CD14-positive monocyte (primary cell): ENCODE data around the gene PEX12. TPM values are rescaled to one million over a fixed set of nuclear protein-coding genes. Genes with fewer than 3 reads are reported as not detected.

Source experiments
- DNase-seq, 3 donors: peaks; one replicate each; pipeline ENCODE4 v3.0.0-alpha.2; 2011 to 2022
- H2AFZ ChIP-seq: 2 replicates; pipeline ENCODE4 v1.6.0; 2012; ENCODE audit warnings: mild to moderate bottlenecking, low read depth, low read length, inconsistent platforms; ENCODE audit not compliant: insufficient read depth, poor library complexity, severe bottlenecking
- H3K27ac ChIP-seq, 2 donors: 1 replicate in 1 of 2; 2 replicates in 1 of 2; pipeline ENCODE4 v1.5.1; 2012 to 2013; ENCODE audit warnings: low read length in 2 of 2, control low read depth in 1 of 2, inconsistent platforms in 1 of 2, low read depth in 1 of 2, mild to moderate bottlenecking in 1 of 2
- H3K27me3 ChIP-seq, 2 donors: one replicate each; pipeline versions ENCODE4 v1.6.0 to v1.6.1; 2011 to 2013; ENCODE audit warnings: low read length in 2 of 2; ENCODE audit not compliant: control insufficient read depth in 2 of 2, insufficient read depth in 2 of 2
- H3K36me3 ChIP-seq, 2 donors: replicated peaks in 1 of 2; 1 replicate in 1 of 2; 2 replicates in 1 of 2; pipeline versions ENCODE4 v1.5.1 to v1.6.1; 2012 to 2013; ENCODE audit warnings: low read length in 2 of 2, control low read depth in 1 of 2, inconsistent platforms in 1 of 2, mild to moderate bottlenecking in 1 of 2; ENCODE audit not compliant: insufficient read depth in 2 of 2, control insufficient read depth in 1 of 2
- H3K4me1 ChIP-seq, 2 donors: 1 replicate in 1 of 2; 2 replicates in 1 of 2; pipeline versions ENCODE4 v1.5.1 to v1.6.1; 2012 to 2013; ENCODE audit warnings: low read length in 2 of 2, control low read depth in 1 of 2, inconsistent platforms in 1 of 2, mild to moderate bottlenecking in 1 of 2, moderate library complexity in 1 of 2; ENCODE audit not compliant: insufficient read depth in 2 of 2, control insufficient read depth in 1 of 2
- H3K4me2 ChIP-seq: replicated peaks from 2 replicates; pipeline ENCODE3; 2012; ENCODE audit warnings: low read length, moderate library complexity, mild to moderate bottlenecking; ENCODE audit not compliant: poor library complexity, severe bottlenecking; ENCODE audit errors: extremely low read depth
- H3K4me3 ChIP-seq, 3 experiments: fragments of 200-600 bp in 1 of 3; sonication (generic) in 1 of 3; replicated peaks in 1 of 3; 1 replicate in 2 of 3; 2 replicates in 1 of 3; pipeline ENCODE4 v1.5.1; 2011 to 2013; ENCODE audit warnings: low read length in 3 of 3, mild to moderate bottlenecking in 3 of 3, control low read depth in 2 of 3, low read depth in 2 of 3, inconsistent platforms in 1 of 3, moderate library complexity in 1 of 3
- H3K79me2 ChIP-seq: 2 replicates; pipeline ENCODE4 v1.6.0; 2012; ENCODE audit warnings: mild to moderate bottlenecking, control low read depth, inconsistent platforms, low read length, moderate library complexity; ENCODE audit not compliant: insufficient read depth
- H3K9ac ChIP-seq: 2 replicates; pipeline ENCODE4 v1.6.0; 2017; ENCODE audit warnings: low read length, mild to moderate bottlenecking; ENCODE audit not compliant: insufficient read depth, poor library complexity, severe bottlenecking
- H3K9me3 ChIP-seq, 2 donors: replicated peaks in 1 of 2; 1 replicate in 1 of 2; 2 replicates in 1 of 2; pipeline versions ENCODE4 v1.5.1 to v1.6.1; 2012 to 2013; ENCODE audit warnings: low read length in 2 of 2, control low read depth in 1 of 2; ENCODE audit not compliant: control insufficient read depth in 1 of 2, insufficient read depth in 1 of 2
- H4K20me1 ChIP-seq: 2 replicates; pipeline ENCODE4 v1.6.0; 2012; ENCODE audit warnings: mild to moderate bottlenecking, low read length, control low read depth, moderate library complexity; ENCODE audit not compliant: insufficient read depth
- H3K27ac Mint-ChIP-seq, 7 donors: one replicate each; pipeline ENCODE4 v1.8.0; 2020; ENCODE audit warnings: mild to moderate bottlenecking in 7 of 7, mixed read lengths in 7 of 7, moderate library complexity in 6 of 7, inconsistent platforms in 2 of 7
- H3K27me3 Mint-ChIP-seq, 3 donors: one replicate each; pipeline ENCODE4 v1.8.0; 2021 to 2022; ENCODE audit warnings: low read depth in 3 of 3, mild to moderate bottlenecking in 3 of 3, mixed read lengths in 3 of 3, moderate library complexity in 3 of 3, inconsistent platforms in 1 of 3
- H3K36me3 Mint-ChIP-seq, 2 donors: one replicate each; pipeline ENCODE4 v1.8.0; 2020; ENCODE audit warnings: mixed read lengths in 2 of 2, inconsistent platforms in 1 of 2, mild to moderate bottlenecking in 1 of 2
- H3K4me1 Mint-ChIP-seq: one replicate; pipeline ENCODE4 v1.8.0; 2020; ENCODE audit warnings: mild to moderate bottlenecking, mixed read lengths
- H3K4me3 Mint-ChIP-seq, 2 donors: one replicate each; pipeline ENCODE4 v1.8.0; 2020; ENCODE audit warnings: mild to moderate bottlenecking in 2 of 2, mixed read lengths in 2 of 2, moderate library complexity in 1 of 2
- H3K9me3 Mint-ChIP-seq, 7 donors: one replicate each; pipeline ENCODE4 v1.8.0; 2020 to 2022; ENCODE audit warnings: mixed read lengths in 7 of 7, mild to moderate bottlenecking in 6 of 7, moderate library complexity in 6 of 7, inconsistent platforms in 2 of 7
- WGBS: methylation state at CpG from one replicate; pipeline ENCODE4 v1.1.5; 2013; ENCODE audit warnings: missing lambda C conversion rate; ENCODE audit not compliant: insufficient coverage; 5-methylcytosine and 5-hydroxymethylcytosine counted together
- intact Hi-C, 2 donors: fragments of 100-400 bp; cut with micrococcal nuclease; formaldehyde crosslinking; loops; one replicate each; pipeline versions ENCODE4 v1.15.0 to v1.15.1; 2023
- polyA plus RNA-seq, 3 donors: library from polyadenylated mRNA; depleted of rRNA in 1 of 3; unstranded in 2 of 3; stranded (reverse) in 1 of 3; fragments of 300-500 nt in 2 of 3; fragments of >200 nt in 1 of 3; fragmentation: Illumina TruSeq in 2 of 3; gene quantifications; 1 replicate in 2 of 3; 2 replicates in 1 of 3; pipeline ENCODE4 v1.2.3, GENCODE V29; 2012 to 2021
- TF ChIP-seq, protein P1 (sequence below): fragments of 200-600 bp; IDR thresholded peaks from one replicate; pipeline ENCODE4 v1.8.0; 2022; ENCODE audit warnings: antibody characterized with exemption, mild to moderate bottlenecking

The PEX12 gene
- polyA plus RNA-seq, 3 donors: 0.08 to 0.72 (median 0.31) TPM

DNA sequence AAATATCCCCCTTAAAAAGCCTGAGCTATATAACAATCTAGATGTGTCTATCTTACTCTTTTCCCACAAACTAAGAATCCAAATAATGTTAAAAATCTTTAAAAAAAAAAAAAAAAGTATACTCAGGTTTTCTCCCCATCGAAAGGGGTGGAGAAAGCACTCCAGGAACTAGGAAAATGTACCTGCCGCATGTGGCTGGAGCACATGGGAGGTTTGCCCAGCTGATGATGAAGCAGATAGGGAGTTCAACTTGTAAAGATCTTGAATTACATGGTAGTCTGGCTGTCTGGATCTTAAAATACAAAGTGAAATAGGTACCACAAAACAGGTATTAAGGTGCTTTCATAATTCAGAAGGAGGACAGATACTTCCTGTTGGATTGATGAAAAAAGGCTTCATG is 9.0 kb downstream of the PEX12 start:
- peaks cover 8 to 13% of the 10 kb centered on the region in 2 donors for H3K36me3 Mint-ChIP-seq
- WGBS: 90% methylated on average over 1 of the region's 2 CpGs

DNA sequence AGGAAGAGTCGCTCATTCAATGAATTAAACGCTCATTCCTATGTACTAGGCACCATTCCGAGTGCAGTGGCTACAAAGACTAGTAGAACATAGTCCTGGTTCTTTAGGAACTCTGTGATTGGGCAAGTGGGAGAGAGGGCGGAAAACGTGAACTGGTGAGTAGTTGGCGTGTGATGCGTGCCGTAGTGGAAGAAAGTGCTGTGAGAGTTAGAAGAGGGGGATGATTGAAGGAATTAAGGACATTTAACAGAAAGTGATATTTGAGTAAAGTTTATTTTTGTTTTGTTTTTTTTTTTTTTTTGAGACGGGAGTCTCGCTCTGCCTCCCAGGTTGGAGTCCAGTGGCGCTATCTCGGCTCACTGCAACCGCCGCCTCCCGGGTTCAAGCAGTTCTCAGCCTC is 9.8 kb downstream of the PEX12 start:
- H3K4me3 ChIP-seq: peak overlapping the region; percentile 75 to 95 (median 90)
- H2AFZ ChIP-seq: peak overlapping the region; percentile 90
- Mint-ChIP-seq H3K4me3 (peak overlapping the region; percentile 93 to 97), H3K27ac (peak overlapping the region; percentile 92 to 97 (median 95)), H3K4me1 (peaks cover 22% of the 10 kb centered on the region), H3K9me3 (no peaks in the 10 kb centered on the region), H3K36me3 (peaks cover 3 to 7% of the 10 kb centered on the region in 2 donors), H3K27me3 (peaks cover 0 to 3% (median 2%) of the 10 kb centered on the region in 3 donors)
- peak overlapping the region; percentile 96 for H3K4me2 ChIP-seq
- peaks cover 2 to 7% of the 10 kb centered on the region in 2 donors for H3K36me3 ChIP-seq
- H3K27me3 ChIP-seq: no peaks in the 10 kb centered on the region
- H3K9me3 ChIP-seq: no peaks in the 10 kb centered on the region
- peaks cover 32% of the 10 kb centered on the region for H3K79me2 ChIP-seq
- TF ChIP-seq, protein P1, sequence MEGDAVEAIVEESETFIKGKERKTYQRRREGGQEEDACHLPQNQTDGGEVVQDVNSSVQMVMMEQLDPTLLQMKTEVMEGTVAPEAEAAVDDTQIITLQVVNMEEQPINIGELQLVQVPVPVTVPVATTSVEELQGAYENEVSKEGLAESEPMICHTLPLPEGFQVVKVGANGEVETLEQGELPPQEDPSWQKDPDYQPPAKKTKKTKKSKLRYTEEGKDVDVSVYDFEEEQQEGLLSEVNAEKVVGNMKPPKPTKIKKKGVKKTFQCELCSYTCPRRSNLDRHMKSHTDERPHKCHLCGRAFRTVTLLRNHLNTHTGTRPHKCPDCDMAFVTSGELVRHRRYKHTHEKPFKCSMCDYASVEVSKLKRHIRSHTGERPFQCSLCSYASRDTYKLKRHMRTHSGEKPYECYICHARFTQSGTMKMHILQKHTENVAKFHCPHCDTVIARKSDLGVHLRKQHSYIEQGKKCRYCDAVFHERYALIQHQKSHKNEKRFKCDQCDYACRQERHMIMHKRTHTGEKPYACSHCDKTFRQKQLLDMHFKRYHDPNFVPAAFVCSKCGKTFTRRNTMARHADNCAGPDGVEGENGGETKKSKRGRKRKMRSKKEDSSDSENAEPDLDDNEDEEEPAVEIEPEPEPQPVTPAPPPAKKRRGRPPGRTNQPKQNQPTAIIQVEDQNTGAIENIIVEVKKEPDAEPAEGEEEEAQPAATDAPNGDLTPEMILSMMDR: no peak
- H3K27ac ChIP-seq: peak overlapping the region; percentile 73 to 91
- intact Hi-C loops: no loop called here
- H4K20me1 ChIP-seq: peaks cover 5% of the 10 kb centered on the region
- H3K4me1 ChIP-seq: peaks cover 23 to 27% of the 10 kb centered on the region in 2 donors
- peak overlapping the region; percentile 76 for H3K9ac ChIP-seq
- DNase-seq: peak; percentile 45 to 73 (median 61)
- 14% methylated on average over 8 of the region's 15 CpGs for WGBS

More for the DNA sequence above, 9.0 kb downstream of the PEX12 start:
- peak overlapping the region in 1 of 2 donors; percentile 34 for H3K4me3 Mint-ChIP-seq
- Histone ChIP-seq H2AFZ (no peak overlapping the region), H3K4me3 (no peak overlapping the region), H4K20me1 (peaks cover 5% of the 10 kb centered on the region), H3K36me3 (peaks cover 11 to 12% of the 10 kb centered on the region in 2 donors), H3K9ac (no peak overlapping the region), H3K9me3 (no peaks in the 10 kb centered on the region), H3K4me2 (peak overlapping the region; percentile 96), H3K27ac (no peak overlapping the region), H3K27me3 (no peaks in the 10 kb centered on the region), H3K79me2 (peaks cover 32% of the 10 kb centered on the region), H3K4me1 (peaks cover 23 to 27% of the 10 kb centered on the region in 2 donors)
- peaks cover 0 to 5% (median 2%) of the 10 kb centered on the region in 3 donors for H3K27me3 Mint-ChIP-seq
- no peak for DNase-seq
- intact Hi-C loops: no loop called here
- H3K4me1 Mint-ChIP-seq: peaks cover 22% of the 10 kb centered on the region
- no peaks in the 10 kb centered on the region for H3K9me3 Mint-ChIP-seq
- H3K27ac Mint-ChIP-seq: no peak overlapping the region
- TF ChIP-seq, protein P1: no peak
